Occipital lobe (tissue), 2 donors: ENCODE results near the gene ZNF530. TPM values are rescaled to one million over a fixed set of nuclear protein-coding genes. Genes with fewer than 3 reads are reported as not detected.

Experiments used
- DNase-seq: peaks from one replicate; lab custom pipeline; 2025; lab: John Stamatoyannopoulos, UW
- total RNA-seq: library from RNA; depleted of rRNA; stranded (reverse); fragments of >200 nt; gene quantifications from one replicate; pipeline ENCODE4 v1.2.3, GENCODE V29; 2014

The ZNF530 gene
- total RNA-seq = 3.6 TPM

DNA sequence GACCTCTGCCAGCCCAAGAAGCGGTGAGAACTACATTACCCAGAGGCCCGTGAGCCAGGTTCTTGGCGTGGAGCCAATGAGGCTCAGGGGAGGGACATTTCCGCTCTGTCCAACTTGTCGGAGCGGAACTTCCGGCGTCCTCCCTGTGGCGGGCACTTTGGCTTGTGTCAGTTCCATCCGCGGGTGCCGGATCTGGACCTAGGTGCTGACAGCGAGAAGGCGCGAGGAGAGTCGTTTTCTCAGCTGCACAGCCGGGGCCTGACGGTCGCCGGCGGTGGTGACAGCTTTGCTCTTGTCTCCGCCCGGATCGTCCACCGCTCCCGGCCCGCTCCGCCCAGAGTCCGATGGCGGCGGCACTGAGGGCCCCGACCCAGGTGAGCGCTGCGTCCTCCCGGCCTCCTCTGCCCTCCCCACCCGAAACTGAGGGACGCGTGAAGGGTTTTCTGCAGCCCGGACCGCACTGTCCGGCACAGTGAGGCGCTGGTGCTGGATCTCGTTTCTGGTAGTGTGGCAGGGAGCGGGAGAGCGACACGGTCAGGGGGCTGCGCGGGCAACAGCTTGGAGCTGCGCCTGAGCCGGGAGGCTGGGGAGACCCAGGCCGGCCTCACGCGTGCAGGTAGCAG, at the start of gene ZNF530:
ZNF530 (plus strand) TSS at position 125 of the 623 bp plus-strand sequence. CDS start 4,461 bp downstream, outside the sequence.
- peak; percentile 90 for DNase-seq

DNA sequence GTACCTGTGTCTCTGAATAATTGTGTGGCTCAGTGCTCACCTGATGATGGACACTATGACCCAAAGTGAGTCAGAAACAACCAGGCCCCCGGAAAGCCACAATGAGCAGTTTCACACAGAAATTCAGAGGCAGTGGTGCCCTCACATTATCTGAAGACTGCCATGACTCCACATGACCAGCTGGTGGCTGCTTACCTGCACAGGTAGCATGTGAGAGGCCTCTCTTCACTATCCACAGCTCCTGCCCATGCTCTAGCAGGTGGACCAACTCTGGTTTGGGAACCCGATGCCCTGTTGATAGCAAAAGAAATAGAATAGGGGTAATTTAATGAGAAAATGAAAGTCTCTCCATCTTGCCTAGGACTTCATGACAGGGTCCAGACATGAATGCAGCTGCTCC, 47.3 kb upstream of the ZNF530 start:
- no peak for DNase-seq

DNA sequence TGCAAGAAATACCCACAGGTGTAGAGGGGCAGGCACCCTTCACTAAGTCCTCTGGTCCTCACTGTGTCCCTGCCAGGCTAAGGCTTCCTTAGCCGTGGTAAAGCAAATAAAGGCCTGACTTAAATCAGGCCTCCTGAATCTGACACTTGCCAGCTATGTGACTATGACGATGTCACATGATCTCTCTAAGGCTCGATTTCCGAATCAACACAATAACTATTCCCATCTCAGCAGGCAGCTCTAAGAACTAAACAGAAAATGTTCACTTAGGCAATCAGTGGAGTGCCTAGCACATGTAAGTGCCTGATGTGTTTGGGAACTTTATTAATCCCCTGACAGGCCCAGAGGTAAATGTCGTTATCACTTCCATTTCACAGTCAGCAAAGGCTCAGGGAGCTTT, 42.0 kb upstream of the ZNF530 start:
- no peak for DNase-seq

DNA sequence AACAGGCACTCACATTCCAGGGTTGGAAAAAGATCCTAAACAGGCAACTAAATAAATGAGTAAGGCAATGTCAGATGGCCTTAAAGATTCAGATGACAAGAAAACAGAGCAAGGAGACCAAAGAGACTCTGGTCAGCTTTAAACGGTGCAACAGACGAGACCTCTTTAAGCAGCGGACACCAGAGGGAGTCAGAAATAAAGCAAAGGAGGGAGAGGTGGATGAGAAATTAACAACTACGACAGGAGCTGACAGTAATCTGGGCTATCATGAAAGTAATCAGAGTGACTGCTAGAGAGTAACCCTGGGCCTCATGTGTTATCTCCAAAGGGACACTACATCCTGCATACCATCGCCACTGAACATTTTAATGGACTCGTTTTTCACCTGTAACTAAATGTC, 41.2 kb upstream of the ZNF530 start:
- no peak for DNase-seq

DNA sequence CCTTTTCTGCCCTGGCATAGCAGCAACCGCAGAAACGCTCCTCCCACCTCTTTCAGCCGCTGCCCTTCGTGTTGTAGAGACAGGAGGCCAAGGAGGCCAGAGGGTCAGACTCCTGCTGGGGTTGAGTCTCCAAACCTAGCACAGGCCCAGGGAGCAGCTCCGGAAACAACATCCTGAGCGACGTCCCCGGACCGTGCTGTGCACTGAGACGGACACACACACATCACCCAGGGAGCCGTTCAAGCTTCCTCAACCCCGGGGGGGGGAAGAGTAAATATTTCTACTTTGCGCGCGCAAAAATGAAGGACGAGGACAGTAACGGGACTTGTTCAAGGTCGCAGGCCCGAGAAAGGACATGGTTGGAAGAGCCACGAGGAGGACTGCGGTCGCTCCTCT, 40.7 kb upstream of the ZNF530 start:
- DNase-seq = no peak

DNA sequence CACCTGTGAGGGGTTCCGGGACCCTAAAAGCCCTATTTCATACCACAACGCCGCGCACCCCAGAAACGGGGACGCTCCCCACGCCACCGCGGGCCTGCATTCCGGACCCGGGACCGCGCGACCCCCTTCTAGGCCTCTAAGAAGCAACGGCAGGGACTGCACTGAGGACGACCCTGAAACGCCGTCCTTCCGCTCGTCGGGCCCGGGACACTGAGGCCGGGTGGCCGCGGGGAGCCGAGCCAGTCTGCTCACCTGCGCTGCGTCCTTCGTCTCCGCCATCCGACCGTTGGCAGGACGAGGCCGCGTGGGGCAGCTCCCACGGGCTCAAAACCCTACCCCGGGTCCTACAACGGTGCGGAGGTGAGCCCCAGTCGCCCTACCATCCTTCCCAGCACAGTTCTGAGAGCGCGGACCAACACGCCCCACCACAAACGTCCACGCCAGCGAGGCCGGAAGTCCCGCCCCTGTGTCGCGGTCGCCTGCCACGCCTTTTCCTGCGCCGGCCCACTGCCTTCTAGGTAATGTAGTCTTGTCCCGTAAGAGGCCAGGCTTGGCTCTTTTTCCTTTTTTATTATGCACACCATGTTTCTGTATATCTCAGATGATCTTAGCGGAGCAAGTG, 40.2 kb upstream of the ZNF530 start, which contains the start of gene ZNF550:
ZNF550 (minus strand) TSS at position 460 of the 622 bp plus-strand sequence; CDS start at position 279, 181 bp downstream.
- peak; percentile 85 for DNase-seq

DNA sequence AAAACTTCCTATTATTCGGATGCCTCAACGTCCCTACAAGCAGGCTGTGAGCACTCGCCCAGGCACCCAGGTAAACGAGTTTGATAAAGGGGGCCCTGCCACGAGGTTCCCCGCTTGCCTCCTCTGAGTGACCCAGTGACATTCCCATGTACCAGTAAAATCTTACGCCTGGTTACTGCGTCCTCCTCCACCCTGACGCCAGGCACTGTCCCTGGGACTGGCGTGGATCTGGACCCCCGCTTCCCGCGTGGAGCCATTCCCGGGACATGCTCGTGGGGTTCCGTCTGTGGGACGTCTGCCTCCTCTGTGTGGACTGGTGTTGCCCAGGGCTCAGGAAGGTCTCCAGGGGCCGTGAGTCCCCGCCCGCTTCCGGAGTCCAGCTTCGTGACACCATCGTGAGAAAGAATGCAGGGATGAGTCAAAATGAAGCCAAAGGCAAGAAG, 39.6 kb upstream of the ZNF530 start:
- DNase-seq = no peak

DNA sequence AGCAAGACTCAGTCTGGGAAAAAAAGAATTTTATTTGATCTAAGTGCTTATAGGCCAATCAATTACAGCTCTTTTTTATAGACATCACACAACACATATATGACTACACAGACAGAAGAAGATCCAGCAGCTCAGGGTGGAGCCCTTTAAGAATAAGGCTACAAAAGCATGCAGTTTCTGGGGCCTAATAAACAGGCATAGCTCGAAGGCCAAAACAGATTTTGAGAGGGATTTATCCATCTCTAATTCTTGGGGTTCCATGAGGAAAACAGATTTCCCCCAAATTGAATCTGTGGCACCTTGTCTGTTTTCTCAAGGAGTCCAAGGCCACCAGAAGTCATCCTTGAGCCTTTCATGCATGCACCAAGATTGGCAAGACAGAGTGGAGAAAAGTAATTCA, 36.1 kb upstream of the ZNF530 start:
- DNase-seq = no peak

DNA sequence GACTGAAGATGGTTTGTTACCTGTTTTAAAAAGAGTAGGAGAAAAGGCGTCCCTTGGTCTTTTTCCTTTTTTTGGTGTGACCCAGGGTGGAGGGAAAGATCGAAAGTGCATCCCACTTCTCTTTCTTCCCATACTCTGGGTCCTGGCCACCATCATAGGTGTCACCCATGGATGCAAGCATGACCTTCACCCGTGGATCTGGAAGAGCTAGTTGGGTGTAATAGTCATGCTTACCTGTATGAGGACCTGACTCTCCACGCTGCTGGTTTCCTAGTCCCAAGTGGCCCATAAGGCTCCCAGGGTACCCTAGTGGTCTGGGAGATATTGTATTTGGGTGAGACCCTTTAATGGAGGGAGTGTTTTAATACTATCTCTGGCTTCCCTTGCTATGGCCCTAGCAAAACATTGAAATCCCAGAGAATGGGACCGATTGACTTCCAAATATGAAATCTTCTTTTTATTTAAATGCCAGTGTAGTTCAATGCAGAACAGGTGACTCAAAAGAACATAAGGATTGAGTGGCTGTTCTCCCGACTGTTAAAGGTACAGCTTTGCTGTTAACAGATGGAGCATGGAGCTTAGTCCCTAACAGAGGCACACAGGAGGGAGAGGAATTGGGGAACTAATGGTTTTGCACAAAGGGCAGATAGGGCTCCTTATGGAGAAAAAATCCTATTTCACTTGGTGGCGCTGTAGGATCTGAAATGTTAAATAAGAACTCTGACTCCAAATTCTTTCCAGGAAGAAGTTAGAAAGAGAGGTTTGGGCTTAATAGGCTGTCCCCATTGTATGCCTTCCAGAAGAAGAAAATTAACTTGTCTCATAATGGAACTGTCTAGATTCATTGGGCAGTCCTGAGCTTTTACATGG, 33.1 kb upstream of the ZNF530 start:
- DNase-seq = no peak

DNA sequence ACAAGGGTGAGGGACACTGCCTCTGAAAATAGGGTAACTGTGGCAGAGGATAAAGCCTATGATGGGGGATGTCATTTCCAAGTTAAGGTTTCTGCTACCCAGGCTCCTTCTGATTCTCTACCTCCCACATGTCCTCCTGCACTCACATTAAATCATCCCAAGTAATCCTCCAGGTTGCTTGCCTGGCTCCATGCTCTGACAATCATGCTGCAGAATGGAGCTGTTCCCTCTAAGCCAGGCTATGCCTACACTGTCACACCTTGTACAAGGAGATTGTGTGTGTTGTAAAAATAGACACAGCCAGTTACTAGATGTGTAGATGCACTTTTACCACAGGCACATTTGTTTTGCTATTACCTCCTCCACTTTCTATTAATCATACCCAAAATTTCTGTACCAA, 29.0 kb upstream of the ZNF530 start:
- DNase-seq = no peak

DNA sequence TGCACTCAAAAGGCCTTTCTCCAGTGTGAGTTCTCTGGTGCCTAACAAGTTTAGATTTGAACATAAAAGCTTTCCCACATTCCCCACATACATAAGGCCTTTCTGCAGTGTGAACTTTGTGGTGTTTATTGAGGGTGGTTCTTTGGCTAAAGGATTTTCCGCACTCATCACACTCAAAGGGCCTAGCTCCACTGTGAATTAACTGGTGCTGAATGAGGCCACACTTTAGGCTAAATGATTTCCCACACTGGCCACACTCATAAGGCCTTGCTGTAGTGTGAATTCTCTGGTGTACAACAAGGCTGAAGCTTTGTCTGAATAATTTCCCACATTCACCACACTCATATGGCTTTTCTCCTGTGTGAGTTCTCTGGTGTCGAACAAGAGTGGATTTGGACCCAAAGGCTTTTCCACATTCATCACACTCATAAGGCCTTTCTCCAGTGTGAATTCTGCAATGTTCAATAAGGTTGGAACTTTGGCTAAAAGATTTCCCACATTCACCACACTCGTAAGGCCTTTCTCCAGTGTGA, 27.2 kb upstream of the ZNF530 start:
- DNase-seq = no peak

DNA sequence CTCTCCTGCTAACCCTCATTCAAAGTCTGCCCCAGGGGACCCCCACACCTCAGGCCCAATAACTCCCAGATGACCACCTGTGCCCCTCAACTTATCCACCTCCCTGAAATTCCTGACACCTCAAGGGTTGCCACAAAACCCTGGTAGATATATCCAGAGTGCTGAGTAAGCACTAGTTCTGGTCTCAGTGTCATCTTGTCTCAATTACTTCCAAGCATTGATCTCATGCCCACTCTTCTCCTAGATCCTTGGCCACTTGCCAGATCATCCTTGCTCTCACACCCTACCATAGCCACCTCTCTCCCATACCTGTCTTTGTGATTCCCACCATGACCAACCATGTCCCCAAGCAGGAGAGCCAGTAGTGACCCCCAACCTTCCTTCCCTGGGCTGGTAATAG, 23.0 kb upstream of the ZNF530 start:
- no peak for DNase-seq

DNA sequence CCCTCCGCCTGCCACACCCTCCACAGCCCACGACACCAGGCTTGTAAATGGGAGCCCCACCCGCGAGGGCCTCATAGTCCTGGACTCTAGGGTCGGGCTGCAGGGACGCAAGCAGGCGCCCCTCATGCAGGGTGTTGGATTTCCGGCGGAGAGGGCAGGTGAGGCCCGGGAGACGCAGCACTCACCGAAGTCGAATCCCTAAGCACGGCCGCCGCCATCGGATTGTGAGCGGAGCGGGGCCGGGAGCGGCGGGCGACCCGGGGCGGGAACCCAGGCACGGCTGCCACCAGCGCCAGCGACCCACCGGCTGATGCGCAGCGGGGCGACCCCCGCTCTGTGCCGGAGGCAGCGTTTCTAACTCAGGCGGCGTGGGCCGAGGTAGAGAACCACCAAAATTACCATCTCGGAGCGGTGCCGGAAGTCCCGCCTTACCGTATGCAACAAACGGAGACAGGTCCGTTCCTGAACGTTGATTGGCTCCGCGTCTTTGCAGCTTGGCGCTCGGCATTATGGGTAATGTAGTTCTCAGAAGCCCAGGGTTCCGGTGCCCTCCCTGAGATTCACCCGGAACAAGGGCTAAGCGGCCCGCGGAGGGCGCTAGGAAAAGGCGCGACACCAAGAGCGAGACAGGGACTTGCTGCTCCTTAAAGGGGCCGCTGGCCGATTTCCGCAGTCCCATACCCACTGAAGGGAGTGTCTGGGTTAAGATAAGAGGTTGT, 21.0 kb upstream of the ZNF530 start, which contains the start of gene ZNF416:
ZNF416 (minus strand) TSS at position 425 of the 719 bp plus-strand sequence; CDS start at position 218, 207 bp downstream.
- DNase-seq = peak; percentile 96

DNA sequence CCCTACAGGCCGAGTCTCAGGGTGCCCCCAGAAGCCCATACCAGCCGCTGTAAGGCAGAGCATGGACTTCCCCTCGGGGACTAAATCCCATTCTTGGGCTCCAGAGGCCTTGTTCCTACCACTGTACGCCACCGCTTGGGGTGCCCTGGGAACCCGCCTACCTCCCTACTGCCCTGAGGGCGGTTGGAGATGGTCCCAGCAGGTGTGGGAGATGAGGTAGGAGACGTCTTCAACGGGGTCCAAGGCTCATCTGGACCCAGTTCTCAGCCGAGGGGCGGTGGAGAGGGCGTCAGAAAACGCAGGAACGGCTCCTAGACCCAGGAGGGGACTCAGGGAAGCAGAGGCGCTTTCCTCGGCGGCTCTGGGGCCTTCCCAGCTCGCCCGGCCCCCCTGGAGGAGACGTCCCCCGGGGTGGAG, 16.6 kb upstream of the ZNF530 start:
- DNase-seq = no peak

DNA sequence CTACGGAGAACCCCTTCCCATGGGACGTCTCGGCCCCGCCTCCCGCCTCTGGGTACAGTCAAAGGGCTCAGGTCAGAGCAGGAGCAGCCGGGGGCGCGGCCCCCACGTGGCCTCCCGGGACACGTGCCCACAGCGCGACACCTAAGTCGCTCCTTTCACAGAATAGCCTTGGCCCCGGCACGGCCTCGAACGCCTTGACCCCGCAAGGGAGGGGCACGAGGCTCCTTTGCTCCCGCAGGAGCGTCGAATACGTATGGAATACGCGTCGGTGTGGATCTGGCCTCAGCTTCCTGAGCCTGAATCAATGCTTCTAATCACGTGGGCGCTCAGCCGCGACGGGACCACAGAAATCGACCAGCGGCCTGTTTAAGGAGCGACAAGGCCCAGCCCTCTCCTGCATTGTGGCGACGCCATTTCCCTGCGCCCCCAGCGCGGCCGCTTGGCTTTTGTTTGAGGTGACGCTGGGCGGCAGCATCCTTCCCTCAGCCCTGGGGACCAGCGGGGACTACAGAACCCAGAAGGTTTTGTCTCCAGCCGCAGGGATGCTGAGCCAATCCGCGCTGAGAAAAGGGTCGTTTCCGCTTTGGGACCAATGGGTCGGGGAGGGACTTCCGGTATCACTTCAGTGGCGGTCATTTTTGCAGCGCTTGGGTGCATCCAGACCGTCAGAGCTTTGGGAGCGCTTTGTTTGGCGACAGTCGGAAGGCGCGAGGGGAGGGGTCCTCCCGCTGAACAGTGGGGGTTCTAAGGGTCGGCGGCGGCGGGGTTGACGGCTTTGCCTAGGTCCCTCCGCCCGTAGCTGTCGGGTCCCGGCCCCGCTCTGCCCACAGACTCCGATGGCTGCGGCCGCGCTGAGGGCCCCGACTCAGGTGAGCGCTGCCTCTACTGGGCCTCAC, 15.9 kb upstream of the ZNF530 start, which contains the start of gene ZIK1:
ZIK1 (plus strand) TSS at position 625 of the 896 bp plus-strand sequence; CDS start at position 837, 212 bp downstream.
- peak; percentile 93 for DNase-seq

DNA sequence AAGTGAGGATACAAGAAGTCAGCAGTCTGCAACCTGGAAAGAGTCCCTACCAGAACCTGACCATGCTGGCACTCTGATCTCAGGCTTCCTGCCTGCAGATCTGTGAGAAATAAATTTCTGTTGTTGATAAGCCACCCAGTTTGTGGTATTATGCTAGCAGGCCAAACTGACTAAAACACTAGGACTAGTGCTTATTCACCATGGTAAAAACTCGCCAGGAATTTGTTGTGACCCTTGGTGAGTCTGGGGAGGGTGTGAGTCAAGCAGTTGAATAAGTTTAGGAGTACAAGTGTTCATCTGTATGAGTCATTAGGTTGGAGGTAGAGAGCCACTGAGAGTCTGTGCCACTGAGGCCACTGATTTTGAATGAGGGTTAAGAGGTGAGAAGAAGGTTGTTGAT, 12.2 kb upstream of the ZNF530 start:
- no peak for DNase-seq

DNA sequence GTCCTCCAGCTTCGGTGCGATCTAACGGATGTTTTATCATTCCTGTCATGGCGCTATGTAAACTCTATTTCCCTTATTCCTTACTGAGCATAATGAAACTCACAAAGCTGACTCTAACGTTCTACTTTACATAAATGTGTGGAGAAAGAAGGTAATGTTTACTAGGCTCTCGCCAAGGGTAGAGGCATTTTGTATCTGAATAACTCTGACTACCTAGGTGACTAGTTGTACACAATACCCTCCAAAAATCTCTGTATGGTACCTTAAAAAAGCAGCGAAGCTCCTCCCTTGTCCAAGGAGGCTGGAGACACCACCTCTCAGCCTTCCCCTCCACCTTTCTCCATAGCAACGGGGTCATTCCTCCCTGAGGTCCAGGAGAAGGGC, 316 bp upstream of the ZNF530 start:
- DNase-seq = no peak

DNA sequence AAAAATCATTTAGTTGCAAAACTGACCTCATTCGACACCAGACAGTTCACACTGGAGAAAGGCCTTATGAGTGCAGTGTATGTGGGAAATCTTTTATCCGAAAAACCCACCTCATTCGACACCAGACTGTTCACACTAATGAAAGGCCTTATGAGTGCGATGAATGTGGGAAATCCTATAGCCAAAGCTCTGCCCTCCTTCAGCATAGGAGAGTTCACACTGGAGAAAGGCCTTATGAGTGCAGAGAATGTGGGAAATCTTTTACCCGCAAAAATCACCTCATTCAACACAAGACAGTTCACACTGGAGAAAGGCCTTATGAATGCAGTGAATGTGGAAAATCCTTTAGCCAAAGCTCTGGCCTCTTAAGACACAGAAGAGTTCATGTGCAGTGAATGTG, 7.2 kb downstream of the ZNF530 start:
- no peak for DNase-seq

DNA sequence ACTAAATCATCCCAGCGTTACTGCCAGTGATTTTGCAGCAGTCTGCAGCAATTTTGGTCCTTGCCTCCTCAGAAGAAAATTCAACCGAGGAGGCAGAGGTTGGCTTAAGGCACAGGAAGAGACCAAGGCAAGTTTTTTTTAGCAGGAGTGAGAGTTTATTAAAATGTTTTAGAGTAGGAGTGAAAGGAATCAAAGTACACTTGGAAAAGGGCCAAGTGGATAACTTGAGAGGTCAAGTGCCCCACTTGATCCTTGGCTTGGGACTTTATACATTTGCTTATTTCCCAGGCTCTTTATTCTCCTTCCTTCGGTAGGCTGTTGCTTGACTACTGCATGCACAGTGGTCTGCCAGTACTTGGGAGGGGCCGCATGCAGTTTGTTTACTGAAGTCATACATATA, 11.4 kb downstream of the ZNF530 start:
- no peak for DNase-seq
